ENCODE results near the gene PIEZO2.
"Not testable (repeated sequence)": the region's sequence is repeated elsewhere in the genome, so short reads cannot be mapped to it uniquely, and the experiment has no call there.

The PIEZO2 gene

DNA sequence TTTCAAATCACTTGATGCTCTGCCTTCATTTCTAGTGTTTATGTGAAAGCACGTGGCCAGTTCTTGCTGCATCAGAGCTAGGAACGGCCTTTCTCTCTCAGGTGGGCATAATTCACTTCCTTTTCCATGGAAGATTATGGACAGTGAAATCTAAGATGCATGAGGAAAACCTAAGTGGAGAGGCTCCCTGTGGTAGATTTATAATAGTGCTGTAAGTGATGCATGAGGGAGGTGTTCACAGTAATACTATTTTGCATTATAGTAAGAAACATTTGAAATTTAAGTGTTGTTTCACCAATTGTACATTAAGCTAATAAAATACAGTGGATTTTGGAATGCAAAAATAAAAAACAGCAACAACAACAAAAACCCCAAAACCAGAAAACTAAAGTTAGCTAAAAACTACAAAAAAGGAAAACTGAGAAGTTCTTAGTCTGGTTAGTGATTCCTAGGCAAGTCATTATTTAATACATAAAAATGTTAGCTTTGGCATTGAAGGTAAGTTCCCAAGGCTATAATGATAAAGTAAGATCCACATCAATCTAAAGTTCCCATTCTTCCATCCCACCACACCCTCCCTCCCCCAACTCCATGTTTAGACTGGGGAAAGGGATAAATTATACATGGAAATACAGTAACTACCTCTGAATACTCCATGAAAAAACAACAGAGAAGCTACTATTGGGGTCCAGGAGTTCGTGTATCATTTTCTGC, 469.7 kb downstream of the PIEZO2 start:
- DNase-seq (ENCODE audit: extremely low spot score, insufficient read length, low read depth) (no peak), FAIRE-seq (no peak)

DNA sequence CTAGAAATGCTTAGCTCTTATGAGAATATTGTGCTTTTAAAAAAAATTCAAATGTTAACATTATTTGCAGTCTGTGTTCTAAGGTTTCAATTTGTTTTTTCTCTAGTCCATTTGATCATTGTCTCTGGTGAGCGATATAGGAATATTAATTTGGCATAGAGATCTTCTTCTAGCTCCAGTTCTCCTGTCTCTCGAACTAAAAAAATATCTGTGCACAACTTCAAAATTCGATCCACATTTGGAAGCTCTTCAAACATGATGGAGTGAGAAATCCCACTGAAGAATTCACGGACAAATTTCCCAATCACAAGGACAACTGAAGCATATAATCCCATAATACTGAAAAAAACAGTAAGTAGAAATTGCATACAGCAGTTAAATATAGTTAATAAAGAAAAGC, 477.9 kb downstream of the PIEZO2 start:
- DNase-seq (ENCODE audit: extremely low spot score, insufficient read length, low read depth) (no peak), FAIRE-seq (no peak)

DNA sequence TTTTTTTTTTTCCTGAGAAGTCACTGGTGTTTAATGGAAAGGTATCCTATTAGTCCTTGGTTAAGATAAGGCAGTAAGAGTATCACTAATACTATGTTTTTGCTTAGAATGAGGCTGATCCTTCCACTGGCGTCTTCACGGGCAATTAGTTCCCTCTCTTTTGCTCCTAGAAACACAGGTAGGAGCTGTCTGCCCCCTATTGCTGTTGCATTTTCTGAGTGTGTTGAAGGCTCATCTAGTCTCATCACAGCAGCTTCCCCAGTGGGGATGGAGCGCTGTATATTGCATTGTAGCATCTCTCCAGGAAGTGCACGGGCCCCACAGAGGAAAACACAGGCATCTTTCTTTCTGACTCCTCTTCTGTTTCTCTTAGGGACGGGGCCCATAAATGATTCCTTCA, 478.5 kb downstream of the PIEZO2 start:
- no peak for FAIRE-seq
- DNase-seq (ENCODE audit: extremely low spot score, insufficient read length, low read depth) = no peak

DNA sequence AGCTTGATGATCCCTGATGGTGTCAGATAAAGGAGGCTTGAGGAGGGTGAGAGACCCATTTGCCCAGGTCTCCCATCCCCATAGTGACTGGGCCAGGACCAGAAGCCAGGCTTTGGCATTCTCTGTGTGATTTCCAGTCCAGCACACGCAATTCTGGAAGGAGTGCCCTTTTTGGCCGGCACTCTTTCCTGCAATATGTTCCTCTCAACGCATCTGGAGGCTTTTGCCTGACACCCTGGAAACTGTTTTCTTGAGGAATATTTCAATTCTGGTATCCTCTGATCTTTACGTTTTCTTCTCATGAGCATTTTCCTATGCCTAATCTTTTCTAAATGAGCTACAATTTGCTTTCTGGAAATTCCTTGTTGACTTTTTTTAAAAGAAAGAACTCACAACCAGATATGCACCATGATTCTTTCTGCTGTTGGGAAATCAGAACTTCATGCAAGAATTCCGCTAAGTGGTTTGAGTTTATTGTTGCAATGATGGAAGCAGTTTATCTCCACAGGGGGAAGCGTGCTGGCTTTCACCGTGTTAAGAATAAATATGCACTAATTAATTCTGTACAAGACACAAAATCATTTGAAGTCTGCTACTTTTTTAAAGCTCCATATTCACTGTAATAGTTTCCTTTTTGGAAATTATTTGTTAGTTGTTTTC, 479.8 kb downstream of the PIEZO2 start:
- FAIRE-seq = no peak
- no peak for DNase-seq (ENCODE audit: extremely low spot score, insufficient read length, low read depth)

DNA sequence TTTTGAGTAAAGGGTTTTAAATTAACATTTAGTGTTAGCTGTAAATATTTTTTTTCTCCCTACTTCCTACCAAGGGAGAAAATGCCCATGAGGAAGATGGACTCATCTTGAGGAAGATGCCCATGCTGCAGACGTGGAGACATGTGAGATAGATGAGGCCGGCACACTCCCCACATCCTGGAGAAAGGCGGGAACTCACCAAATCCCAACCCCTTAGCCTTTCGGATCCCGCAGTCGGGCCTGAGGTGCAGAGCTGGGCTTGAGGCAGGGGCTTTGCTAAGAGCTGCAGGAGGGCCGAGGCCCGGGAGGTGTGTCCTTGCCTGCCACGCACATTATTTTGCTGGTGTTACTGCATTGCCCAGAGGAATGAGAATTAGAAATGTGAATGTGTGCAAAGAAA, 485.6 kb downstream of the PIEZO2 start:
- FAIRE-seq (no peak), DNase-seq (ENCODE audit: extremely low spot score, insufficient read length, low read depth) (no peak)

DNA sequence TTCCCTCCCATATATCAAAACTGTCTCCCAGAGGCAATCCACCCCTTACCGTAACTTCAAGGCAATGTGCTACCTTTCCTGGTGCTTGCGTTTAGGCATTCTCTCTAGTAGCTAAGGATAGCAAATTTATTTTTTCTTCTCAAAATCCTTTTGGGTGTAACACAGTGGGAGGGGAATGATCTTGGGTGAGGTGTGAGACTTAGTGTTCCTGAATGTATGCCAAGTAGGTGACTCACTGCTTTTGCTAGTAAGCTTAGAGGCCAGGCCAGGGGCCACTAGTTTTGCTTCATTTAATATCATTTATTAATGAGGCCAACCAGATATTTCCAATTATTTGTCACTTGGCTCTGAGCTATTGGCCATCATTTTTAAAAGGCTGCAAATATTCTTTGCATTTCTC, 488.1 kb downstream of the PIEZO2 start:
- no peak for FAIRE-seq

DNA sequence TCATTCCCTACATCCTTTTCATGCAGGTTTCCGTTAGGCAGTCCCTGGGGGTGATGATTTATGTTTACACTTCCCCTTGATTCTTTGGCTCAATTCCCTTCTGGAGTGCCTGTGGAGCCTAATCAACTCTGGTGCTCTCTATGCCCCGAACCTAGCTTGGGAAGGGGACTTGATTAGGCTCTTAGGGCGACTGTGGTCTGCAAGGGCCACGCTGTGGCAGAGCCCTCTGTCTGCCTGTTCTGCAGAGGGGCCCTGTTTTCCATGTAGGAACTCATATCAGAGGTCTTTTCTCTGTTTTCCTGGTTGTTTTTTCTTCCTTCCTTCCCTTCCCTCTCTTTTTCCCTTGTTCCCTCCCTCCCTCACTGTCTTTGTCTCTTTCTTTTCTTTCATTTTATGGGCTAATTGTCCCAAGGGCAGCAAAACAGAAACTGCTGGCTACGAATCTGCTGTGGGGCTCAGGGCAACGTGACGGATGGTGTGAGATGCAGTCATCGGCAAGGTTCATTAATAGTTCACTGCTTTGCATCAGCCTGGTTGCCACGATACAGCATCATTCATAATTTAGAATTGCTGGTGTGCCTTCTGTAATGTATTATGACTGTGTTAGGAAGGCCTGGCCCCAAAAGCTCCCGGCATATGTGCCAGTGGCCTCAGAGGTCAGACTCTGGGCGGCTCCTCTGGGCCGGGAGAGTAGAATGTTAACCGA, 489.0 kb downstream of the PIEZO2 start:
- FAIRE-seq = no peak
- DNase-seq (ENCODE audit: extremely low spot score, insufficient read length, low read depth) = no peak

More for the DNA sequence above, 488.1 kb downstream of the PIEZO2 start:
- no peak for DNase-seq (ENCODE audit: extremely low spot score, insufficient read length, low read depth)

DNA sequence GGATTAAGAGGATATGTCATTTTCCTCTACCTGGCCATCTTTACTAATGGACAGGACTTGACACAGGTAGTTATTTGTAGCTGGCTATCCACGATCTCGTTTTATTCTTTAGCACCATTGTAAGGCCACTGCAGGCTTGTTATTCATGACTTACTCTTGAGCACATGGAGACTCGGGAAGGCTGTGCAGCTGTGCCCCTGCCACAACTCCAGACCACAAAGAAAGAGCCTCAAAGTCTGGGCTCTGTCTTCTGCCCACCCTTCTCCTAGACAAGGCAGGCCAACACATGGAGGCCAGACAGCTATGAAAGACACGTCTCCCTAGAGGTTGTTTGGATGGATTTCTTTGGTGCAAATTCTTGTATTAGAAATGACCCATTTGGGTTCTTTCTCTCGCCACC, 489.8 kb downstream of the PIEZO2 start:
- DNase-seq (ENCODE audit: extremely low spot score, insufficient read length, low read depth) (no peak), FAIRE-seq (no peak)

DNA sequence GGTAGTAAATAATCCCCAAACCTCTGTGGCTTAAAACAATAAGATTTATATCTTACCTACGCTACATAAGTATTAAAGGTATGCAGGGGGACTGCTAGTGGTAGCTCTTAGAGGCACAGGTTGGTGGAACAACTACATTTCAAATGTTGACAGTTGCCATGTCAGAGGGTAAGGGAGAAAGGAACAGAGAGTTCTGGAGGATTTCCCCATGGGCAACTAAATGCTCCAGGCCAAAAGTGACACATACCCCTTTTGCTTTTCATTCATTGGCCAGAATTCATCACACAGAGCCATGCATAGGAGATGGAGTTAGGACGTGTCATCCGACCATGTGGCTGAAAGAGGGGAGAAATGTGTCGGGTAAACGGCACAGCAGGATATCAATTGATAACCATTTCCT, 490.4 kb downstream of the PIEZO2 start:
- DNase-seq (ENCODE audit: extremely low spot score, insufficient read length, low read depth) (no peak), FAIRE-seq (no peak)

DNA sequence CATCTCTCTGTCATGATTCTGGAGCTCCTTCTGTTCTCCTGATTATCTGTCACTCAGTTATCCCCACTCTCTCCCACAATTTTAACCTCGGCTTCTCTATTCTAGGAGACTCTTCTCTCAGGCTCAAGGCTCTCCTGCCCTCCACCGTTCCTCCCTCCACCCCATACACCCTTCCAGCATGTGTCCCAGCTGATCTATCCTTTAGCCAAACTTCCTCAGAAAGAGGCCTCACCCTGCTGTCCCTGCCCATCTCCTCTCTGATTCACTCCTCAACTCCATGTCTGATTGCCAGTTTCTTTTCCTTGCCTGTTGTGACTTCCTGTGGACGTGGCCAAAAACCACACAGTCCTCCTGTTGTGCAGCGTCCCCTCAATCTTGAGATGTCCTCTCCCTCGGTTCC, 505.4 kb downstream of the PIEZO2 start:
- FAIRE-seq; DNase-seq (ENCODE audit: extremely low spot score, insufficient read length, low read depth): not testable (repeated sequence)

DNA sequence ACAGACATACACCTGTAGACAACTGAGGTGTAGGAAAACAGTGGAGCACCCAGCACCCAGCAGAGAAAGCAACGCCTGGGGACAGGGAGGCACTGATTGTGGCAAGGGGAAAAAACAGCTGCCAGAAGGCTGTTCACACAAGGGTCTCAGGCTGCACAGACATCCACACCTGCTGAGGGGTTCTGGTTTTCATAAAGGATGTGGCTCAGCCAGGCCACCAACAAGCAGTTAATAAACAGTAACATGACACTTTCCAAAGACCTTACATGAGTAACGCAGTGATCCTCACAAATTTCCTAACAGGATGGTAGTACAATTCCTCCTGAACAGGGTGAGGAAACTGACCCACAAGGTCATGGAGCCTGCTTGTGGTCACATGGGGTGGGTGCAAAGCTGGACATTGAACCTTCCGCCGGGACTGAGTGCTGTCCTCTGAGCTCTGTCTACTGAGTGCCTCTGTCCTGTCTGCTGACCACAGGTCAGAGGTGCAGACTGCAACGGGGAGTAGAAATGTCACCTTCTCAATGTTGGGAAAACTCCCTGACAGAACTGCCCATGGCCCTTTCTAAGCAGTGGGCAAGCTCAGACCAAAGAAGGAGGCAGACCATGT, 506.3 kb downstream of the PIEZO2 start:
- peak; percentile 64 for FAIRE-seq

DNA sequence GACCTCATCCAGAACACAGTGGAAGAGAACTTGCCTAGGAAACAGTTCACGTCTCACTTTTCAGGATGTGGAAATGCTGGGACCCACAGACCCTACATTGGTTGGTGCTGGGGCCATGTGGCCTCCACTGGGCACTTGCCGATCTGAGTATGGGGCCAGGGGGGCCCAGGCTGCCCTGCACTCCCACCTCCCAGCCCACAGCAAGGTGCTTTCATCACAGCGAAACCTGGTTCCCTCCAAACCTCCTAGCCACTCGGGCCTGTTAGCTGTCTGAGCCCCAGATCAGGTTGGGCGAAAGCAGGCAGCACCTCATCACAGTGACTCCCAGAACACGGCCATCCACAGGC, 510.9 kb downstream of the PIEZO2 start:
- DNase-seq (ENCODE audit: extremely low spot score, insufficient read length, low read depth); FAIRE-seq: not testable (repeated sequence)

More for the DNA sequence above, 506.3 kb downstream of the PIEZO2 start:
- not testable (repeated sequence) for DNase-seq (ENCODE audit: extremely low spot score, insufficient read length, low read depth)

DNA sequence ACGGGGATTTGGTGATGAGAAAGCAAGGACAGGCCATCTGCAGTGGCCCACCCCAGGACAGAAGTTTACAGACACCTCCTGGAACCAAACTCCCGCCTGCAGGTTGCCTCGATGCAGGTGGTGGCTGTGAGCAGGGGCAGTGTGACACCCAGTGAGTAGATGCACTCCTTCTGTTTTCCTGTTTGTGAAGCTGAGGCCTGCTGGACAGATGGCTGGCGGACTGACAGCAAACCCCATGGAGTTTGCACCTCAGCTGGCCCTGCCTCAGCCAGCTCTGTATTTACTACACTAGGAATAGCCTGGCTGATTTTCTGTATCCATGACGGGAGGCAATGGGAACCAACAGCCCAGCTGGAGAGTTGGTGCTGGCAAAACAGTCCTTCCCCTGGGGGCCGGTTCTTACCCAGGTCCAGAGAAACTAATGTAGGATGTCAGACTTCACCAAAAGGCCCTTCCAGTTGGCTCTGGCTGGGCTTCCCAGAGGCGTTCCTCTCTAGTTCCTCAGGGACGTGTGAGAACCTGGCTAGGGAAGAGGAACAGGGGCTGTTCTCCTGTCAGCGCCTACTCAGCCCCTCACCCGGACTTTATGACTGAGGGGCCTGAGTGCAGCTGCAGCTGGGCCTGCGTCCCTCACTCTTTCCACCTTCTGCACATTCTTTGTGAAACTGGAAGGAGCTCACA, 511.4 kb downstream of the PIEZO2 start:
- not testable (repeated sequence) for FAIRE-seq; DNase-seq (ENCODE audit: extremely low spot score, insufficient read length, low read depth)

DNA sequence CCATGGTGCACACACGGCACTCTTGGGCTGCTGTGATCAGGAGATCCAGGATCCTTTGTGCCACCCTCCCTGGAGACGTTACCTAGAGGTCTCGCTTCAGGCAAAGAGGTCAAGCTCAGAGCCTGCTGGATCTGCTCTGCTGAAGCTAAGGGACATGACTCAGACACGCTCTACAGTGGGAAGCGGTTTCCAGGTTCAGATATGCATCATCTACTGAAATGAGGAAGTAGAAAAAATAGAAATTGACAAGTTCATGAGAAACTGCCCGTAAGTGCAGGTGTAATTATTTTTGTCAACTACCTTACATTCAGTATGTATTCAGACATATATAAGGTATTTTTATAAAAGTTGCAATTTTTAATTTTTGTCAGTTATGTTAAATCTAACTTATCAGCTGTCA, 520.3 kb downstream of the PIEZO2 start:
- not testable (repeated sequence) for DNase-seq (ENCODE audit: extremely low spot score, insufficient read length, low read depth)
- FAIRE-seq = peak; percentile 98

DNA sequence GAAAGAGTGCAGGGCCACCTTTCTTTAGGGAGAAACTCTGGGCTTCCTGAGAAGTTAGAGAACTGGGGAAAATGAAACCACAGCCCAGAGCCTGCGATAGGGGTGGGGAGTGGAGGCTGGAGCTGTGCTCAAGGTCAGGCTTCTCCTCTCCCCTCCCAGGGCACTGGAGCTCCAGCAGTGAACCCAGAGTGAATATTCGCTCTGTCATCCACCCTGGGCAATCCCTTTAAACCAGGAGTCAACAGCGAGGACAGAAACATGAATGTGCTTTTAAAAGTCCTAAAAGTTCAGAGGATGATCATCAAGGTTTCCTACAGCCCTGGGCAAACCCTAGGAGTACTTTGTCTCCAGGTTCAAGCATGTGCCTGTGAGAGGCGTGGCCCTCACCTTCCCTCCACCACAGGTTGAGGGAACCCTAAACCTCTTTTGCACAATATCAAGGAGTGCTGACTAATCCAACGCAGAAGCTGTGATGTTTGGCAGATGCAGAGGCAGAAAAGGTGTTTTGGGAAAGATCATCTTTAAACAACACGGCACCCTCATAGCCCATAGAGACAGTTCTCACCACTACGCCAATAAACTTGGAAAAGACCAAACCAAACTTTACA, 522.7 kb downstream of the PIEZO2 start:
- not testable (repeated sequence) for DNase-seq (ENCODE audit: extremely low spot score, insufficient read length, low read depth); FAIRE-seq

DNA sequence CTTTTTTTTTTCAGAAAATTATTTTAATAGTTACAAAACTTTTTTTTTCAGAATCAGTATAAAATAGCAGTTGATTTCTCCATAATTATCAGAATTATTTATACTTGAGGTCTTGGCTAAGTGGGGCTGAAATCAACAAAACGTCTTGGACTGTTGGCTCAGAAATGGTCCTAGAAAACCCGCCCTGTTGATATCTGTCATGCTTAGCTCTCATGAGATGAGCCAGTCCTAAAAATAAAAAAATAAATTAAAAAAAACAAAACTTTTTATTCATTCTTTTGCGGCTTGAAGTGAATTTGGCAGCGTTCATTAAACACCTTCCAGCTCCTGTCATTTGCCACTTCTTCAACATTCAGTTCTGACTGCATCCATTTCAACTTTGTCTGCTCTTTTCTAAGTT, 525.8 kb downstream of the PIEZO2 start:
- not testable (repeated sequence) for FAIRE-seq; DNase-seq (ENCODE audit: extremely low spot score, insufficient read length, low read depth)

DNA sequence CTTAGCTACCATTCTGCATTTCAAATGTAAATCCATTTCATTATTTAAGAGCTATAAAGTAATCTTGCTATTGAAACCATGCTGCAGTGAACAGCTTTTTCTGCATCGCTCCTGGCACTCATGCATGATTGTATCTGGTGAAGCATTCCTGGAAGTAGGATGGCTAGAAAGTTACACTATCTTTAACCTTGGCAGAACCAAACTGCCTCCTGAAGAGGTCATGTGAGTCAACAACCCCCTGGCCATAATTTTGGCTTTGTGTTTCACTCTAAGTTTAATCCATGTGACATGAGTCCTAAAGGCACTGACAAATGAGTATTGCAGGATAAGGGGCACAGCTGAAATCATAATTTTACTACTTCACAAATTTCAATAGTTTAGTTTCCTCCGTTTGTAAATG, 526.4 kb downstream of the PIEZO2 start:
- not testable (repeated sequence) for FAIRE-seq; DNase-seq (ENCODE audit: extremely low spot score, insufficient read length, low read depth)

DNA sequence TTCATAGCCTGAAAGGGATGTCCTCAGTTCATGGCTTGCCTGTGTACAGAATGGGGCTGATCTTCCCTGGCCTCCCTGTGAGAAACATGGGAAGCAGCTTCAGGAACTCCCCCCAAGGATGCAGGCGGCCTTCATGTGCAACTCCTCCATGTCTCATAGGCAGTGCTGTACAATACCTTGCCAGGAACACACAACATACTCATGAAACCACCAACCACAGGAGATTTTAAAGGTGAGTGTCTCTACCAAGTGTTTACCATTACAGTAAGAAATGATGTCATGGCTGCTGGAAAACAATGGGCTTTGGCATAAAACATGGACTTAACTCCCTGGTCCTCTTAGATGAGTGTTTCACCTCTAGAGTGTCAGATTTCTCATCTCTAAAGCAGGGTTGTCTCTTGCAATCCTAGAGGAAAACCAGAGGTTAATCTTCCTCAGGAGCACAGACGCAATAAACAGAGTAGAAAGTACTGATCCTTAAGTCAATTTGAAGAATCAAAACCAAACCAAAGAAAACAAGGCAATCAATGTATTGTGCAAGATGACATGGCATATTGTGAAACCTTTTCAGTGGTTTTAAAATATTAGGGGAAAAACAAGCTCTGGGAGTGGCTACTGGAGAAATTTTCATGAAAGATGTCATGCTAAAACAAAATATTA, 528.6 kb downstream of the PIEZO2 start:
- FAIRE-seq = peak; percentile 5
- not testable (repeated sequence) for DNase-seq (ENCODE audit: extremely low spot score, insufficient read length, low read depth)
